Transverse colon (tissue), 4 donors: Measurements from ENCODE around the gene TBC1D2B.

Experiments used
- EP300 ChIP-seq: sonication (generic); formaldehyde crosslinking; IDR thresholded peaks from one replicate; pipeline ENCODE4 v1.6.1; 2017; ENCODE audit warnings: antibody characterized with exemption, low read depth
- POLR2A ChIP-seq: fragments of 450-650 bp; IDR thresholded peaks from one replicate; pipeline ENCODE4 v1.6.1; 2016; ENCODE audit warnings: antibody characterized with exemption, mild to moderate bottlenecking, moderate library complexity
- POLR2AphosphoS5 ChIP-seq, 3 donors: sonication (generic); formaldehyde crosslinking; IDR thresholded peaks; one replicate each; pipeline ENCODE4 v1.6.1; 2016; ENCODE audit warnings: antibody characterized with exemption in 3 of 3
- TF ChIP-seq, protein P1 (sequence below), 5 experiments: fragments of 200-600 bp in 3 of 5; fragments of 450-650 bp in 2 of 5; sonication (generic) in 3 of 5; IDR thresholded peaks; 1 replicate in 2 of 5; 2 replicates in 3 of 5; pipeline ENCODE4 v1.5.1; 2016 to 2017; ENCODE audit warnings: antibody characterized with exemption in 5 of 5, inconsistent platforms in 3 of 5, mild to moderate bottlenecking in 2 of 5, moderate library complexity in 1 of 5

DNA sequence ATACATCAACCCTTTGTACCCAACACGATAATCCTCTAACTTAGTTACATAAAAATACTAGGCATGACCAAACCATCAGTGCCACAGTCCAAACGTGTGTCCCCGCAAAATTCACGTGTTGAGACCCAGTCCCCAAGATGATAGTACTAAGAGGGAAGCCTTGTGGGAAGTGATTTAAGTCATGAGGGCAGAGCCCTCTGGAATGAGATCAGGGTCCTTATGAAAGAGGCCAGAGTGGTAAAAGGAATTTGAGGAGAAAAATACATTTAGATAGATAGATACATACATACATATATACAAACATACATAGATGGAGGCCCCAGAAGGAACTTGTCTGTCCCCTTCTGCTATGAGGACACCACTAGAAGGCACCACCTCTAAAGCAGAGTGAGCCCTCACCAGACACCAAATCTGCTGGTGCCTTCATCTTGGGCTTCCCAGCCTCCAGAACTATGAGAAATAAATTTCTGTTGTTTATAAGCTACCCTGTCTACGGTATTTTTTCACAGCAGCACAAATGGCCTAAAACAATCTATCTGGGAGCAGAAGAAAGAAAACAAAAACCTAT is 8.0 kb downstream of the TBC1D2B start:
- TF ChIP-seq, protein P1, sequence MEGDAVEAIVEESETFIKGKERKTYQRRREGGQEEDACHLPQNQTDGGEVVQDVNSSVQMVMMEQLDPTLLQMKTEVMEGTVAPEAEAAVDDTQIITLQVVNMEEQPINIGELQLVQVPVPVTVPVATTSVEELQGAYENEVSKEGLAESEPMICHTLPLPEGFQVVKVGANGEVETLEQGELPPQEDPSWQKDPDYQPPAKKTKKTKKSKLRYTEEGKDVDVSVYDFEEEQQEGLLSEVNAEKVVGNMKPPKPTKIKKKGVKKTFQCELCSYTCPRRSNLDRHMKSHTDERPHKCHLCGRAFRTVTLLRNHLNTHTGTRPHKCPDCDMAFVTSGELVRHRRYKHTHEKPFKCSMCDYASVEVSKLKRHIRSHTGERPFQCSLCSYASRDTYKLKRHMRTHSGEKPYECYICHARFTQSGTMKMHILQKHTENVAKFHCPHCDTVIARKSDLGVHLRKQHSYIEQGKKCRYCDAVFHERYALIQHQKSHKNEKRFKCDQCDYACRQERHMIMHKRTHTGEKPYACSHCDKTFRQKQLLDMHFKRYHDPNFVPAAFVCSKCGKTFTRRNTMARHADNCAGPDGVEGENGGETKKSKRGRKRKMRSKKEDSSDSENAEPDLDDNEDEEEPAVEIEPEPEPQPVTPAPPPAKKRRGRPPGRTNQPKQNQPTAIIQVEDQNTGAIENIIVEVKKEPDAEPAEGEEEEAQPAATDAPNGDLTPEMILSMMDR (IDR thresholded peaks at IDR 0.05), result no peak
- TF ChIP-seq EP300, result no peak
- TF ChIP-seq POLR2AphosphoS5 (IDR thresholded peaks at IDR 0.05), result no peak
- TF ChIP-seq POLR2A, result no peak
